ENCODE data around the gene PACS2. TPM values are rescaled to one million over a fixed set of nuclear protein-coding genes. Genes with fewer than 3 reads are reported as not detected.

The PACS2 gene
- total and polyA plus RNA-seq, 2 of the 4 experiments (the other 2 are of a cell fraction): 15.6 to 32.2 TPM

DNA sequence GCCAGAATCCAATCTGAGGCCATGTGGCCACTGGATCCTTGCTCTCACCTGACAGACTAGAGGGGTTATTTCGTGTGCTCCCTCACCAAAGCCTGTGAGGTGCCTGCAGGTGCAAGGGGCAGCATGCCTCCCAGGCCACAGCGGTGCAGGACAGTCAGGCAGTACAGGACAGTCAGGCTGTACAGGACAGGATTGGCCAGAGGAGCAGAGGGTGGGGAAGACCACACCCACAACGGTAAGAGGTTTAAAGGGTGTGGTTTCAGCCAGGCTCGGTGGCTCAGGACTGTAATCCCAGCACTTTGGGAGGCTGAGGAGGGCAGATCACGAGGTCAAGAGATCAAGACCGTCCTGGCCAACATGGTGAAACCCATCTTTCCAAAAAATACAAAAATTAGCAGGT is 10.6 kb upstream of the PACS2 start:
- in situ Hi-C loops (cut with MboI; ENCODE audit: low sequenced_read_pairs): no loop called here
- no peak overlapping the region for H3K56ac ChIP-seq (ENCODE audit: extremely low read depth, insufficient read depth, low read length)
- no peak overlapping the region for H3K9ac ChIP-seq (ENCODE audit: low read depth, low read length)
- H4K5ac ChIP-seq (ENCODE audit: low read depth, low read length): no peak overlapping the region
- intact Hi-C loops (cut with micrococcal nuclease): no loop called here
- H2BK120ac ChIP-seq (ENCODE audit: low read depth, low read length): no peak overlapping the region
- H4K91ac ChIP-seq (ENCODE audit: insufficient read depth, low read depth, low read length): no peak overlapping the region
- no peak overlapping the region for H3K23ac ChIP-seq (ENCODE audit: low read depth, low read length)
- no peaks in the 10 kb centered on the region for H3K9me3 ChIP-seq (ENCODE audit: control insufficient read depth, insufficient read depth, low read length)
- TF ChIP-seq POLR2A (IDR thresholded peaks at IDR 0.05; ENCODE audit: low read depth, low read length) (no peak), MXI1 (IDR thresholded peaks at IDR 0.05; ENCODE audit: borderline replicate concordance, low read depth, low read length) (no peak), MAZ (IDR thresholded peaks at IDR 0.05; ENCODE audit: borderline replicate concordance, low read depth, low read length) (no peak), RCOR1 (IDR thresholded peaks at IDR 0.05; ENCODE audit: insufficient replicate concordance, low read length) (no peak), RFX5 (IDR thresholded peaks at IDR 0.05; ENCODE audit: low read depth, low read length) (no peak), RAD21 (IDR thresholded peaks at IDR 0.05; ENCODE audit: low read length) (no peak)
- TF ChIP-seq, protein P1, sequence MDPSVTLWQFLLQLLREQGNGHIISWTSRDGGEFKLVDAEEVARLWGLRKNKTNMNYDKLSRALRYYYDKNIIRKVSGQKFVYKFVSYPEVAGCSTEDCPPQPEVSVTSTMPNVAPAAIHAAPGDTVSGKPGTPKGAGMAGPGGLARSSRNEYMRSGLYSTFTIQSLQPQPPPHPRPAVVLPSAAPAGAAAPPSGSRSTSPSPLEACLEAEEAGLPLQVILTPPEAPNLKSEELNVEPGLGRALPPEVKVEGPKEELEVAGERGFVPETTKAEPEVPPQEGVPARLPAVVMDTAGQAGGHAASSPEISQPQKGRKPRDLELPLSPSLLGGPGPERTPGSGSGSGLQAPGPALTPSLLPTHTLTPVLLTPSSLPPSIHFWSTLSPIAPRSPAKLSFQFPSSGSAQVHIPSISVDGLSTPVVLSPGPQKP (IDR thresholded peaks at IDR 0.05; ENCODE audit: borderline replicate concordance, low read depth, low read length): no peak
- TF ChIP-seq, protein P2, sequence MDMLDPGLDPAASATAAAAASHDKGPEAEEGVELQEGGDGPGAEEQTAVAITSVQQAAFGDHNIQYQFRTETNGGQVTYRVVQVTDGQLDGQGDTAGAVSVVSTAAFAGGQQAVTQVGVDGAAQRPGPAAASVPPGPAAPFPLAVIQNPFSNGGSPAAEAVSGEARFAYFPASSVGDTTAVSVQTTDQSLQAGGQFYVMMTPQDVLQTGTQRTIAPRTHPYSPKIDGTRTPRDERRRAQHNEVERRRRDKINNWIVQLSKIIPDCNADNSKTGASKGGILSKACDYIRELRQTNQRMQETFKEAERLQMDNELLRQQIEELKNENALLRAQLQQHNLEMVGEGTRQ (IDR thresholded peaks at IDR 0.05; ENCODE audit: low read depth, low read length): no peak
- H3K9me1 ChIP-seq (ENCODE audit: insufficient read depth, low read length): peaks cover 8% of the 10 kb centered on the region; the same call in 1 of the 2 replicates
- no peak overlapping the region for H2BK20ac ChIP-seq (ENCODE audit: low read depth, low read length)
- H3K27me3 ChIP-seq (ENCODE audit: control insufficient read depth, insufficient read depth, low read length): no peaks in the 10 kb centered on the region
- H2AFZ ChIP-seq (replicated peaks; ENCODE audit: low read length, poor library complexity): no peak overlapping the region
- H2AK9ac ChIP-seq (replicated peaks; ENCODE audit: low read depth, low read length, poor library complexity): no peak overlapping the region
- ChIA-PET CTCF (no interaction called here), POLR2A (ENCODE audit: unreplicated experiment) (no interaction called here)
- ATAC-seq (ENCODE audit: low read depth) (no peak), DNase-seq (no peak)
- H3K4me2 ChIP-seq (ENCODE audit: low read depth, low read length): no peak overlapping the region
- H2BK15ac ChIP-seq (ENCODE audit: low read depth, low read length): no peak overlapping the region
- peaks cover 7% of the 10 kb centered on the region for H3K4me1 ChIP-seq (ENCODE audit: control insufficient read depth, insufficient read depth, low read length)
- H4K8ac ChIP-seq (ENCODE audit: low read depth in 2 of 2, low read length in 2 of 2): no peak overlapping the region
- no peak overlapping the region for H2BK5ac ChIP-seq (ENCODE audit: low read depth, low read length, poor library complexity, severe bottlenecking)
- H3K18ac ChIP-seq (ENCODE audit: low read depth, low read length): no peak overlapping the region
- no peak overlapping the region for H3K27ac ChIP-seq (ENCODE audit: insufficient read depth, low read length)
- dilution Hi-C loops (cut with HindIII; ENCODE audit: low sequenced_read_pairs, unreplicated experiment): no loop called here
- H3K4ac ChIP-seq (ENCODE audit: low read depth, low read length): no peak overlapping the region
- no peak overlapping the region for H2AK5ac ChIP-seq (ENCODE audit: low read depth, low read length)
- no TSS peak for BruUV-seq (replicated peaks)
- no peaks in the 10 kb centered on the region for H3K36me3 ChIP-seq (ENCODE audit: control insufficient read depth, insufficient read depth, low read length)
- WGBS, 2 experiments (ENCODE audit: extremely low coverage in 2 of 2, insufficient read length in 1 of 2): 71% methylated on average over 3 of the region's 6 CpGs; no CpG with 5 or more reads in 1 of the 2 experiments
- H3K79me1 ChIP-seq (ENCODE audit: low read depth in 1 of 2, low read length in 2 of 2): peaks cover 6 to 20% of the 10 kb centered on the region in 2 experiments
- H3K4me3 ChIP-seq (ENCODE audit: insufficient read depth, low read depth, low read length): no peak overlapping the region
- peaks cover 6% of the 10 kb centered on the region for H4K20me1 ChIP-seq (ENCODE audit: insufficient read depth, low read length)
- H3K14ac ChIP-seq (replicated peaks; ENCODE audit: low read depth, low read length): no peak overlapping the region

Data from IMR-90 (cell line).